M059J (cell line): ENCODE results near the gene IL6ST. TPM values are rescaled to one million over a fixed set of nuclear protein-coding genes. Genes with fewer than 3 reads are reported as not detected.
"Not testable (repeated sequence)": the region's sequence is repeated elsewhere in the genome, so short reads cannot be mapped to it uniquely, and the experiment has no call there.

Experiments
- DNase-seq: peaks from one replicate; pipeline ENCODE4 v3.0.0-alpha.2; 2012; ENCODE audit warnings: low read depth
- total RNA-seq: library from RNA; depleted of rRNA; stranded (reverse); fragments of >200 nt; shearing (Covaris generic); gene quantifications from 2 replicates; pipeline ENCODE4 v1.2.3, GENCODE V29; 2014

The IL6ST gene
- total RNA-seq, 1 experiment from 2014 or later: 82.5 TPM

DNA sequence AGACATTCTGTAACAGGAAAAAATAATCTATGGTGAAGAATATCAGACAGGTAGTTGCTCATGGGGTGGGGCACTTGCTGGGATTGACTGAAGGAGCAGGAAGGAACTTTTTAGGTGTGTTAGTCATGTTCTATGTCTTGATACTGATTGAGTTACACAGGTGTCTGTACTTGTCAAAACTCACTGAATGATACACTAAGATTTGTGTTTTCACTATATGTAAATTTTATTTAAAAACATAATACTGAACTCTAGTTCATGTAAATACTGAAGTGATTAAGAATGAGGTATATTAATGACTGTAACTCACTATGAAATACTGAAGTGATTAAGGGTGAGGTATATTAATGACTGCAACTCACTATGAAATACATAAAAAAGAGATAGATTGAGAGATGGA is 28.5 kb downstream of the IL6ST start:
- no peak for DNase-seq

DNA sequence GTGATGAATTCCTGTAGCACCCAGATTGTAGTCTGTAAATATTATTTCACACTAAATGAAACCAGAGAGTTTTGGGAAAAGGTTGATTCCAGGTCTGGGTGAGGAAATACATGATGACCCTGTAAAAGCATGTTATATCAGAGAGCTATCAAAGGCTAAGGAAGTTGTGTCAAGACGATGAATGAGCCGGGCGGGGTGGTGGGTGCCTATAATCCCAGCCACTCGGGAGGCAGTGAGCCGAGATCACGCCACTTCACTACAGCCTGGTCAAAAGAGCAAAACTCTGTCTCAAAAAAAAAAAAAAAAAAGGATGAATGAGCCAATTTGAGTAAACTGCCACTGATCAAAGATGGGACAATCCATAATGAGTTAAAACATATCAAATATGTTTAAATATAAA is 29.2 kb downstream of the IL6ST start:
- DNase-seq: no peak

DNA sequence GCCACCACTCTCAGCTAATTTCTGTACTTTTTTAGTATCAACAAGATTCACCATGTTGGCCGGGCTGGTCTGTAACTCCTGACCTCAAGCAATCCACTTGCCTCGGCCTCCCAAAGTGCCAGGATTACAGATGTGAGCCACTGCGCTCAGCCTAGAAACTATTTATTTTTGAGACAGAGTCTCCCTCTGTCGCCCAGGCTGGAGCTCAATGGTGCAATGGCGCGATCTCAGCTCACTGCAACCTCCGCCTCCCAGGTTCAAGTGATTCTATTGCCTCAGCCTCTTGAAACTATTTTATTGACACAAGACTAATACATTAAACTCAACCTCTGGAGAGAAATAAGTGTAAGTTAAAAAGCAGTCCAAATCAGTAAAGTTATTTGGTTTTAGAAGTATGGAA is 34.0 kb downstream of the IL6ST start:
- no peak for DNase-seq

DNA sequence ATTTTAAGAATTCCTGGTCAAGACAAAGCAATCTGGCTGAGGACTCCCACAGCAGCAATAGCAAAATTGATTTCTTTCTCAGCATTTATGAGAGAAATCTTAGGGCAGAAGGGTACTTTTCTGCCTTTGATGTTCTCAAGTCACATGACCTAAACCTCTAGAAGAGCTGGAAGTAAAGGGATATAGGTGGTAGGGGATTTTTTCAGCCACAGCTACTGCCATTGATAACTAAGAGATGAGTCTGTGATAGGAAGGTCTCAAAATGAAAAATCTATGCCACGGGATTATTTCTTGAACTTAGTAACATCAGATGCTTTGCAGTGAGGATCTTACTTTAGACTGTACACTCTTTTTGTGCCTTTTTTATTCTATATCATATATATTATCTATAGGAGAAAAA is 35.6 kb downstream of the IL6ST start:
- DNase-seq: no peak

DNA sequence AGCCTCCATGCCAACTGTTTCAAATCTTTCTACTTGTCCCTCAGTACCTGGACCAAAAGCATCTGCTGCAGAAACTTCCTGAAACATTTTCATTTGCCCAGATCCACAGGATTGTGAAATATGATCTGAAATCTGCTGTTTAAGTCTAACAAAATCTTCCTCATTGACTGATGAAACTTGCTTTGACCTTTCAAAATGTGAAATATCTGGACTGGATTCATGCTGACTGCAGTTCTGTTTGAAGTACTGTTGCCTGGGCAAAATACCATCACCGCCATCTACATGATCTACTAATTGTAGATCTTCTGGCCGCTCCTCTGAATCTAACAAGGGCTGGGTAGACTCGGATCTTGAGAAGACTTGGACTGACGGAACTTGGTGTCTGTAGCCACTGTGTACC is 53.6 kb downstream of the IL6ST start:
- DNase-seq: not testable (repeated sequence)

DNA sequence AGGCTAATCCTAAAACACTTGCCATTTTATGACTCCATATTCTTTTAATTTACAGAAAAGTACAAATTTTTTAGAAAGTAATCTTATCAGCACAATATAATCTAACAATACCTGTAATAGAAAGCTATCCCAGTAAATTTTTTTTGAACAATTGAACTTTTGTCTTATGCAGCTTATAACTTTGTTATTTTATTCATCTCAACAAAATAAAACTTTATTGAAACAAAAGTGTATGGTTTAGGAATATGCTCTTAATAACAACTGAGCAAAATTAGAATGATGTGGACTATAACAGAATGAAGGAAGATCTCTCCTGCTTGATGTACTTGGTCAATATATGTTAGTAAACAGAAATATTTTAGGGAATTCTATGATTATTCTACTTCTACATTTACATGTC is 57.2 kb downstream of the IL6ST start:
- not testable (repeated sequence) for DNase-seq

DNA sequence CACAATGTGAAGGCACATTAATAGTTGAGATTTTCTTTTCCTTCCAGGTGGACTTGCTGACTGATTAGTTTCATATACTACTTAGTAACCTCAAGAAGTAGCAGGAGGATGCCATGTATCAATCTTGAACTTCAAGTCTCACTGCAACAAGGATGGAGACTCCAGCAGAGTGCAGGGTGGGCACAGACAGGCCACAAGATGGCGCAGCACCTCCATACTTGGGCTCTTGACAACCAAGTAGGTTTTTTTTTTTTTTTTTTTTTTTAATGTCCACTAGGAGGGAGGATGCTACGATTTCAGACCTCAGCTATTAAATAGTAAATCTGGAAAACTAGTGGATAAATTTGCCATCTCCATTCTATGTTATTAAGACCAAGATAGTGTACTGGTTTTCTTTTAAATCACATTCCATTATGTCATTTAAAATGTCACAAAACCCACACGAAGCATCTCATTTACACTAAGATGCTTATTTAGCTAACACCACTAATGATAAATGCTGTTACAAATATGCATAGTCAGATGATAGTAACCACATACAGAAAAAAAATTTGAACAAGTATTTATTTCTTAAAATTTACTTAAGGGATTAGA is 58.6 kb downstream of the IL6ST start:
- peak; percentile 74 for DNase-seq

DNA sequence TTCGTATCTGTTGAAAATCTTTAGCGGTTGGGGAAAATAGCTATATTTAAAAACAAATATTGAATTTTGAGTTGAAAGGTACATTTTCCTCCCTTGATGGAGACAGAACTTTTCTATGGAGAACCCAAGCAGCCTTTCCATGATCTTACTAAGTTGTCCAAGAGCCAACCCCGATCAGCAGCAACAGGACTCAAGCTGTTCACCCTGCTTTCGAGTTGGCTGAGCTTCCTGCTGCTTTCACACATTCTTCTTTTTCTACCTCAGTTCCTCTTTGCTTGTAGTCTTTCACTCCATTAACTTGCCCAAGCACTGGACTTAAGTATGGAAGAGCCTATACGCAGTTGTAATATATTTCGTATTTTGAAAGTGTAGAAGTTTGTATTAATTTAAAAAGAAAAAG is 59.4 kb downstream of the IL6ST start:
- no peak for DNase-seq

DNA sequence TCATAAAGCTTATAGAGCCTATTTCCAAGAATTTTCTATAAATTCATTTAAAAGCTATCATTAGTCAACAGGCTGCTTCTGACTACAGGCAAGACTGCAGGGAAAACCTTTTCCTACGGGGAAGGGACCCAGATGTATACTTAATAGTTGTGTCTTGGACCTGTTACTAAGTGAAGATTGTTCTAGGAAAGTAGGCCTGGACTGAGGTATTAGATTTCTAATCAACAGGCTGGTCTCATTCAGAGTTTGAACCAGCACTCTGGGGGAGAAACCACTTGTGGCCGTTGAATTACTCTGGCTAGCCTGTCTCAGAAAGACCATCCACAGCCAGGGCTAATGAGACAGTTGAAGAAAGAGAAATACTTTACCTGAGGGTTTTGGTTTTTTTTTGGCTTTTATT is 60.0 kb downstream of the IL6ST start:
- no peak for DNase-seq

DNA sequence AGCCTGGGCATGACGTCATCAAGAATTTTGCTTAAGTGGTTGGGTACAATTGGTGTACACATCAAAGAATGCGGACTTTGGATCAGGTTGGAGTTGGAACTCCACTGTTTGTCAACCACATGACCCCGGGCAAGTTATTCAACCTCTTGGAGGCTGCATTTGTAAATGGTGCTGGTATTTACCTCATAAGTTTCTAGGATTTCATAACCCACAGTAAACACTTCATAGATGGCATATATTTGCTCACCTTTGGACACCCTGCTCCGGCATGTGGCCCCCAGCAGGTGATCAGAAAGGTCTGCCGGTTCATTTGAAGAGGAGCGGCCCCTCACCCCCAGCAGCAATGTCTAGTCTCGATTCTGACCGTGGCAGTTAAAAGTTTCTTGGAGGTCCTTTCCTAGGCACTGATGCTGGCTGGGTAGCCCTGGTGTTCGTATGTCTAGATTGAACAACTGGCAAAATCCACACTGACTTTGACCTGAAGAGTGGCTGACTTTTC is 60.6 kb downstream of the IL6ST start:
- peak; percentile 8 for DNase-seq

DNA sequence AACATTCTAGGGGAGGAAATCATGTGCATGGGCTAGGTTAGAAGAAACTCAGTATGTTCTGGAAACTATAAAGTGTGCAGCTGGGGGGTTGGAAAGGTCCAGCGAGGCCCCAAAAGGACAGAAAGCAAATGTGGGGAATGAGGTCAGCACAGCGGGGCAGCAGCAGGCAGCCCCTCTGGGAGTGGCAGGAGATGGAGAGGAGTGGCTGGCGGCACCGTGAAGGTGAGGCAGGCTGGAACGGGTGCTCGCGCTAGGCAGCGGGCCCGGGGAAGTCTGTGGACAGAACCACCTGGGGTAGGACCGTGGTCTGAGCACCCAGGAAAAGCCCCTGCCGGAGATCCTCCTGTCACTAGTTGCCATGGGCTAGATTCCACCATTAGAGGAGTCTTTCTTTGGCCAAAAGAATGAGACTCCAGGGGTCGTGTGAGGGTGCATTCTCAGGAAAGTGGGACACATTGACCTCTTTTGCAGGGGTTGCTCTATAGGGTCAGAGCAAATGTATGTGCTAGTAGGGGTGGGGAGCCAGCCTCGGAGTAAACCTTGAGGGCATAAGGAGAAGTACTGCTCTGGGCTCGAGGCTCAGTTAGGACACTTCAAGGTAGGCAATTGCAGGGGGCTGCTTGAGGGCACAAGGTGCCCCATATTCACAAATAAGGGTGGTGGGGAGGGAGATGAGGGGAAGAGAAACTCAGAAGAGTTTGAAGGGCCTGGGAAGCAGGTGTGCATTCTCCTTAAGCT is 61.2 kb downstream of the IL6ST start:
- DNase-seq: no peak

DNA sequence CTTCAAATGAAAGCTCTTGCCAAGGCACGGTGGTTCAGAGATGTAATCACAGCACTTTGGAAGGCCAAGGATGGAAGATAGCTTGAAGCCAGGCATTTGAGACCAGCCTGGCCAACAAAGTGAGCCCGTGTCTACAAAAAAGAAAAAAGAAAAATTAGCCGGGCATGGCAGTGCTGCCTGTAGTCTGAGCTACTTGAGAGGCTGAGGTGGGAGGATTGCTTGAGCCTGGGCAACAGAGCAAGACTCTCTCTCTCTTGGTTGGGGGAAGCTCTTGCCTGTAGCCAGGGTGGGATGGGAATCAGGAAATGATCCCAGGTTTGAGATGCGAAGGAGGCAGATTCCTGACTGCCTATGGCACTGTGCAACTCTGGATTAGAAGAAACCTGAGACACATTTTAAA is 62.1 kb downstream of the IL6ST start:
- no peak for DNase-seq

DNA sequence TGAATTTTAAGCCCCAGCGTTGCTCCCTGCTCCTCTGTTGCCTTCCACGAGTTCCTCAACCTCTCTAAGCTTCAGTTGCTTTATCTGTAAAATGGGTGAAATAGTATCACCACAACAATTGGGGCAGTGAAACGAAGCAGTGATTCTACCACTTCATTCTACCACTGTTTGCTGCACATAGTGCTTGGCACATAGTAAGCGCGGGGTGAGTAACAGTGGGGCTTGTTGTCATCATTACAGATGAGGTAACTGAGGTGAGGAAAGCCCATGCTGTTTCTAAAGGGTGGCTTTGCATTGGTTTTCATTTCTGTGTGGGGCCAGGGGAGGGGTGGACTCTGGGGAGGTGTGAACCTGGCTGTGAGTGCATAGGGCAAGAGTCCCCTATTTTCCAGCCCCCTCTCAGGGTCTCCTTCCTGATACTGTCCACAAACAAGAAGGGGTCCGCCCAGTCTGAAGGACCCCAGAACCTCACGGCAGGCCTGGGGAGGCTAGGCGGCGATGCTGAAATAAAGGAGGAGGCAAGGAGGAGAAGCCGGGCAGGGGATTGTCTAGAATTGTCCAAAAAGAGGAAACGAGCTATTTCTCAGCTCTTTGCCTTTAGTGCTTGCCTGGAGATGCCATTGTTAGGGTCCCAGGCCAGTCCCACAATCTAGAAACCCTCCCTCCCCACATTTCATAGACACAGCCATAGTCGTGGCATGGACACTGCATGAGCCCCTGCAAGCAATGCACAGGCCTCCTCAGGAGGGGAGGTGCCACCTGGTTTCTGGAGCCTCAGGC is 65.6 kb downstream of the IL6ST start:
- DNase-seq: no peak

DNA sequence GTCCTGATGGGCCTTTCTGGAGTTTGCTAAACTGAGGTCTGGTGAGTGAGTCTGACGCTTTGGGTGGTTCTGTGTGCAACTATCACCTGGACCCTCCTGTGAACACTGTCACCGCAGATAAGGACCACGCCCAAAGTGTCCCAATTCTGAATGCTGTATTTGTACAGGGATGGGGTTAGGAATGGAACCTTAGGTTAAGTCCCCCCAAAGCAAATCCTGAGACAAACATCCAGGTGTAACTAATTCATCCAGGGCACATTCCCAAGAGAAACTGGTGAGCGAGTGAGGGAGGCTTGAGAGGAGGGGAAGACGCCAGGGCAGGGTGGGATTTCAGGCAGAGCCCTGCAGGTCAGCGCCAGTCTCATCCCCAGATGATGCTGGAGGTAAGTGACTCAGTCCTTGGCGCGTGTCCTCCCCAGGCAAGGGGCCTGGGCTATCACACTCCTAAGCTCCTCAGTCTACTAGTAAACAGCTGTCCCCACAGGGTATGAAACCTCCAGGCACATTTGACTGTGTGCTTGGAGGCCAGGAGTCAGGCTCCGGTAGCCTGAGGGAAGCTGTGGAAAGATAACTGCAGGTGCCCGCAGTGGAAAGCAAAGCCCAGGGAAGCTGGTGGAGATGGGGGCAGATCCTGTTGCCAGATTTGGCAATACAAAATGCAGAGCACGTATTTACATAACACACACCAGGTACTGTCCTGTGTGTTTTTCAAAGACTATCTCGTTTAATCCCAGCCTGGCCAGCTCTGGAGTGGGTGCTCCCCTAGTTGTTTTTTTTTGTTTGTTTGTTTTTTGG is 66.7 kb downstream of the IL6ST start:
- peak; percentile 28 for DNase-seq

DNA sequence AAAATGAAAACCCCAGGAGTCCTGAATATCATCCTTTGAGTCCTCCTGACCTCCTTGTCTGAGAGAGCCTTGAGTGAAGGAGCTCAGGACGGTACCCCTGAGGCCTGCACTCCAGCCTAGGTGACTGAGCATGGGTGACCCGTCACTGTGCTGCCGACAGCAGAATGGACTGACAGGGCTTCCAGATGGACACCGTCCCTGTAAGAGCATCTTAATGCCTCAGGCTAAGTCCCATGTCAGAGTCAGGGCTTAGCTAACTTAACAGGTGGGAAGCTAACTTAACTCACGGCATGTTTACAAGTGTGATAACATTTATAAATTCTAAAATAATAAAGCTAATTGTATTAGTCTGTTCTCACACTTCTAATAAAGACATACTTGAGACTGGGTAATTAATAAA is 68.3 kb downstream of the IL6ST start:
- DNase-seq: no peak

DNA sequence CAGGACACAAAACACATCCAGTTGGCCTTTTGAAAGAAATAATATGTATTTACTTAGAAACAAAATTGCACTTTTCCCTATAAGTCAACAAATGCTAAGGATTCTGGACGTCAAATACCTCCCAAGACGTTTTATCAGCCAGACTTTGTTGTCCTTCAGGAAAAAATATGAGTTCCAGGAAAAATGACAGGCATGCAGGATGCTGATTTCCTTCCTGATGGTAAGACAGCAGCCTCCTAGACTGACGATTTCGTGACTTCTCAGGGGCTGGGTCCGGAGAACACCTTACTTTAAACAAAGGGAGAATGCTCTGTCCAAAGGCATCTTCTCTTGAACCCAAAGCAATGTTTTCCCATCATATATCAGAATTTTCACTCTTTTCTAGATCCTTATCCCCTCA is 69.1 kb downstream of the IL6ST start:
- DNase-seq: no peak

DNA sequence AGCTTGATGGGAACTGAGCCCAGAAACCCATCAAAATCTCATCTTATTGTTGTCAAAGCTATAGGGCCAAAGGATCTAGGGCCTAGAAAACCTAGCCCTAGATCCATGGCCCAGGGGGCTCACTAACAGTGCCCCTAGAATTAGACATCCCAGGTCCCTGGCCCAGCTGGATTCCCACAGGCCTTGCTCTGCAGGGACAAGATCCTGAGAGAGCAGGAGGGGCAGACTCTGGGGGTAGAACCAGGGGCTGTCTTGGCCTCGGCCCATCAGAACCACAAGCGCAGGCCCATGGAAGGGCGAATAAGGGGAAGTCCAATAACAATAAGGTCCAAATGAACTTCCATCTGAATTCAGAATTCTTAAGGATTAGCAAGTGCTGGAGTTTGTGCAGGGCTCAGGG is 69.6 kb downstream of the IL6ST start:
- DNase-seq: no peak

DNA sequence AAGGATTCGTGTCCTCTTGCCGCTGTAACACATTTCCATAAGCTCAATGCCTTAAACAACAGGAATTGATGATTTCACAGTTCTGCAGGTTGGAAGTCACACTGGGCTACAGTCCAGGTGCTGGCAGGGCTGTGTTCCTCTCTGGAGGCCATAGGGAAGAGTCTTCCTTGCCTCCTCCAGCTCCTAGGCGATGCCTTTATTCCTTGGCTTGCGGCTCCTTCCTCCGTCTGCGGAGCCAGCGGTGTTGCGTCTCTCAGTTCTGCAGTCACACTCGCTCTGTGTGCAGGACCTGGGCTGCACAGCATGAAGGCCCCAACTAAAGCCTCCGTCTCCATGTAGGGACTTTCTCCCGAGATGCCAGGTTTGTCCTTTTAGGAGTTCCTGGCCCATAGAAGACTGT is 70.0 kb downstream of the IL6ST start:
- no peak for DNase-seq

DNA sequence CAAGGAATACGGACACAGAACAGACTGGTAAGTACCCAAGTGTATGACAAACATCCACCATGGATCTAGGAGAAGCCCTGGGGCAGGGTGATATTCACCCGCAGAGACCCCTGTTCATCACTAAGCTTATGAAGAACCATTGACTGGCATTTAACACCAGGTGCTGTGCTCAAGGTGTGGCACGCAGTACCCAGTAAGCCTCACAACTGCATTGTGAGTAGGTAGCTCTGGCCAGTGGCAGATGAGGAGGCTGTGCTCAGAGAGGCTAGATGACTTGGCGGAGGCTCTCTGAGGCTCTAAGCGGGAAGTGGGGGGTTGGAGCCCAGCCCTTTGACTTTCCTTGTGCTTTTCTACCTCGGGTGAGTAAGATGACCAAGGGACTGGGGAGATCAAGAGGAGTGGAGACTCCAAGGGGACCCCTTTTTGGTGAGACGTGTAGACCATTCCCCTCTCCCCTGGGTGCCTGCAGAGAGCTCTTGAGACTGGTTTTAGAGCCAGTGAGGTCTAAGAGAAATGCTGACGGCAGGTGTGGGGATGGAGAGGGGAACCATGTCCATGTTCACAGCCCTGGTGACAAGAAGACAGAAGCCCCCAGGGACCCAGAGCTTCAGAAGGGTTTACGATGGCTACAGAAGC is 70.8 kb downstream of the IL6ST start:
- no peak for DNase-seq

DNA sequence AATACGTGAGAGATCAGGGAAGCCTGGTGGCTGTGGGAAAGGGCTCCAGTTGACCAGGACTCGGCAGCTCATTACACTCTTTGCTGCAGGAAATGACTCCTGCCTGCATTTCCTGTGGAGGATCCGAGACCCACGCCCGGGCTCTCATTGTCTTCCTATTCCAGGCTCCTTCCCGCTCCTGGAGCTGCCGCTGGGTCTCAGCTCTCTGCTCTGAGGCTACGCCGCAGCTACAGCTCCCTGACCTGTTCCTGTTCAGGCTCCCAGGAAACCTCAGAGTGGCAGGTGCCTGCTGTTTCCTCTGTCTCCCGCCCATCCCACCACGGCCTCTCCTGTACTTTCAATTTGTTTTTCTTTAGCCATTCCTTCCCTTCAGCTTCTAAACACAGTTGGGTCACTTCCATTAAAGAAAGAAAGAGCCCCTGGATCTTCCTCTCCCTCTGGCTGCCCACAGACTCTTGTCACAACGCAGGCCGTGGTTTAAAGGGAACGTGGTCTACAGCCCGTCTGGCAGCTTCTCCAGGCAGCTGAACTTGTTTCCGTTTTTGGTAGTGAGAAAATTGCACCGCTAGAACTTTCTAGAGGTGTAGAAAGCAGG is 71.5 kb downstream of the IL6ST start:
- DNase-seq: peak; percentile 52

DNA sequence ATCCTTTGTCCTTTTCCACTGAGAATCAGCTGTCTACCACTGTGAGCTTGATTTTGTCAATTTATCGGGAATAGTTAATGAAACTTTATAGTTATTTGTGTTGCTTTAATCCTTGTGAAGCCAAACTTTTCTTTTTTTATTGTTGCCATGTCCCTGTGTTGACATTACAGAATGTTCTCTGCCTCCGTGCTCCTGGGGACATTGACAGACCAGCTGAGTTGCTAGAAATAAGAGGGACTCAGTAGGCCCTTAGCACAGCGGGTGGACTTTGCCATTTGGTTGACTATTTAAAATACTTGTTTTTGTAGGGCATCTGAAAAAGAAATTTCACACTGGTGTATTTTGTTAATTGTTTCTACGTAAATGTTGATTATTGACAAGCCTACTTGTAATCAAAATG is 73.1 kb downstream of the IL6ST start:
- DNase-seq: no peak
